Activated CD8-positive, alpha-beta memory T cell treated with anti-CD3 and anti-CD28 coated beads, Interleukin-2, amount 10 ng/mL, durations not matched to agents 7 days and 5 days (primary cell): ENCODE data around the gene FOXP3. TPM values are rescaled to one million over a fixed set of nuclear protein-coding genes. Genes with fewer than 3 reads are reported as not detected.

Experiments used
- ATAC-seq: fragments of 150-1000 bp; cut with Tn5 transposase; one replicate; pipeline ENCODE4 v1.10.0; 2021; ENCODE audit warnings: moderate library complexity
- CTCF ChIA-PET: fragments of 350-600 bp; sonication (Branson Sonifier 250); formaldehyde crosslinking; loops from one replicate; lab custom pipeline; 2021; ENCODE audit warnings: antibody characterized with exemption; lab: Charles Lee
- DNase-seq: peaks from one replicate; pipeline ENCODE4 v3.0.0-alpha.2; 2020
- H3K27ac Mint-ChIP-seq: one replicate; pipeline ENCODE4 v1.8.0; 2021; ENCODE audit warnings: mild to moderate bottlenecking, mixed read lengths
- H3K27me3 Mint-ChIP-seq: one replicate; pipeline ENCODE4 v1.8.0; 2021; ENCODE audit warnings: mixed read lengths
- H3K36me3 Mint-ChIP-seq: one replicate; pipeline ENCODE4 v1.8.0; 2021; ENCODE audit warnings: mild to moderate bottlenecking, mixed read lengths
- H3K4me1 Mint-ChIP-seq: one replicate; pipeline ENCODE4 v1.8.0; 2021; ENCODE audit warnings: mixed read lengths
- H3K4me3 Mint-ChIP-seq: one replicate; pipeline ENCODE4 v1.8.0; 2021; ENCODE audit warnings: mild to moderate bottlenecking, moderate library complexity, mixed read lengths
- H3K9me3 Mint-ChIP-seq: one replicate; pipeline ENCODE4 v1.8.0; 2022; ENCODE audit warnings: low read depth, mixed read lengths
- total RNA-seq, 2 experiments: library from RNA; stranded (reverse); gene quantifications; one replicate each; pipeline ENCODE4 v1.2.3, GENCODE V29; 2021

FOXP3 gene
- total RNA-seq, 2 experiments from 2014 or later: 26.8 to 82.1 TPM

DNA sequence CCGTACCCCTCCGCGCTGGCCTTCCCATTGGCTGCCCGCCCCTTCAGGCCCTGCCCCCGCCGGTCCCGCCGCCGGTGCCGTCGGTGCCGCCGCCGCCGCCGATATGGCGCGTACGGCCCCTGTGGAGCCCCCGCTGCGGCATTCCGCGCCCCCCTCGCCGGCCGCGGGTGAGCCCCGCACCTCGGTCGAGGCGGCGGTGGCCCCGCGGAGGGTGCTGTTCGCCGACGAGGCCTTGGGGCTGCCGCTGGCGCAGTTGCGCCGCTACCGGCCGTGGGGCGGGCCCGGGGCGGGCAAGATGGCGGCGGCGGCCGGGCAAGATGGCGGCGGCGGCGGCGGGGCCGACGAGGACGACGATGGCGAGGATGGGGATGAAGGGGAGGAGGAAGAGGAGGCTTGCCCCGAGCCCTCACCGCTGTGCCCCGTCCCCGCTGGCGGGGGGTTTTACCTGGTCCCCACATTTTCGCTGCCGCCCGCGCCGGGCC lies 5.3 kb upstream of the FOXP3 start, which contains the start of gene PPP1R3F:
Gene PPP1R3F, plus strand, starts transcription at position 27 of the 482 bp plus-strand sequence. Its CDS starts 77 bp downstream, at position 104.
- H3K4me1 Mint-ChIP-seq: peaks cover 63% of the 10 kb centered on the region
- no peak for DNase-seq
- CTCF ChIA-PET: interaction anchor here (2.0 to 2.6 kb wide), 2 partner anchors 11 to 77 kb away, joined by 5 to 7 read pairs; no protein-coding TSS in a partner anchor
- peaks cover 23% of the 10 kb centered on the region for H3K36me3 Mint-ChIP-seq
- no peaks in the 10 kb centered on the region for H3K27me3 Mint-ChIP-seq
- H3K27ac Mint-ChIP-seq: peak within 1 kb of the TSS; percentile 100
- peak; percentile 6 for ATAC-seq
- H3K9me3 Mint-ChIP-seq: no peaks in the 10 kb centered on the region
- H3K4me3 Mint-ChIP-seq: peak within 1 kb of the TSS; percentile 98

DNA sequence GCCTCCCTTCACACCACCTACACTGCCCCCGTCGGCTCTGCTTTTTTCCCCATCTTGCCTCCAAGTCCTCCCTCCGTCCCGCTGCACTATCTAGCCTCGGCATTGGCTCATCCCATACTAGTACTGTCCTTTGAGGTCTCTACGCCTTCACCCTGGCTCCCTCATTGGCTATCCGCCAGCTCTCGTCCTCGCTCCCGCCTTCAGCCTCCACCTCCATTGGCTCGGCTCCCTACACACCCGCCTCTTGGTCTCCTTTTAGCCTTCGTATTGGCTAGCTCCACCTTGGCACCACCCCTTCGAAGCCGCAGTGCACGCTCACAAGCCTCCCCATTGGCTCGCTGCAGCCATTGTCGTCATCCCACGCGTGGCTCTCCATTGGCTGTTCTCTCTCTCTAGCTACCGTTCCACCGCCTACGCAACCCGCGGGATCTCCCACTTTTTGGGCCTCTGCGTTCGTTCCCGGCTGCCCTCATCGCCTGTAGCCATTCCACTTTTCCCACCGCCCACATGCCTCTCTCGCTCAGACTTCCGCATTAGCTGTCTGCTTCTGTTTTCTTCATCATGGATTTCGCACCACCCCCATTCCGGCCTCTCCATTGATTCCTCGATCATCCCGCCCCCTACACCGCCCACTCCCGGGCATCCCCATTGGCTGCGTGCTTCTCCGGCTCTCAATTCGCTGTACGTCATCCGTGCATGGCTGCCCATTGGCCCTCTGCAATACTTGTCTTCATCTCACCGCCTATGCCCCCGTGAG lies 4.7 kb upstream of the FOXP3 start:
- H3K9me3 Mint-ChIP-seq: no peaks in the 10 kb centered on the region
- H3K4me1 Mint-ChIP-seq: peaks cover 62% of the 10 kb centered on the region
- CTCF ChIA-PET: interaction anchor here (2.0 kb wide), 1 partner anchor 76 kb away, joined by 7 read pairs; no protein-coding TSS in a partner anchor
- DNase-seq (peak; percentile 97), ATAC-seq (peak; percentile 84)
- H3K4me3 Mint-ChIP-seq: peak overlapping the region; percentile 98
- no peaks in the 10 kb centered on the region for H3K27me3 Mint-ChIP-seq
- peak overlapping the region; percentile 100 for H3K27ac Mint-ChIP-seq
- H3K36me3 Mint-ChIP-seq: peaks cover 17% of the 10 kb centered on the region

DNA sequence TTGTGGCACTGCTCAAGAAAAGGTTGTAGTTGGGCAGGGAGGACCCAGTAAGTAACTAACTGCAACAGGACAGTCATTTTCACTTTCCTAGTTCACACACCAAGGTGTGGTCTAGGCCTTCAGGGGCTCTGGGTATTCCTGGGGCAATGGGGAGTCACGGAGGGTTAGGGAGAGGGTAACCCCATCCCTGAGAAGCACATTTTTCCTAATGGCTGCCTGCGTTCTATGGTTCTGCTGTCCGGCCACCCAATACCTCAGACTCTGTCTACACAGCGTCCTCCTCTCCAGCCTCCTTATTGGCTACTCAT lies 4.1 kb upstream of the FOXP3 start:
- no peak for DNase-seq
- CTCF ChIA-PET: interaction anchor here (2.0 kb wide), 1 partner anchor 76 kb away, joined by 7 read pairs; no protein-coding TSS in a partner anchor
- peaks cover 17% of the 10 kb centered on the region for H3K36me3 Mint-ChIP-seq
- H3K9me3 Mint-ChIP-seq: no peaks in the 10 kb centered on the region
- peak overlapping the region; percentile 100 for H3K27ac Mint-ChIP-seq
- H3K4me3 Mint-ChIP-seq: peak overlapping the region; percentile 98
- peaks cover 61% of the 10 kb centered on the region for H3K4me1 Mint-ChIP-seq
- H3K27me3 Mint-ChIP-seq: no peaks in the 10 kb centered on the region
- no peak for ATAC-seq

- H3K27ac Mint-ChIP-seq: peak overlapping the region; percentile 62
- peaks cover 56% of the 10 kb centered on the region for H3K4me1 Mint-ChIP-seq
- H3K4me3 Mint-ChIP-seq: no peak overlapping the region
- DNase-seq: no peak
- CTCF ChIA-PET: interaction anchor here (0.9 to 1.0 kb wide), 2 partner anchors 37 to 103 kb away, joined by 3 read pairs; no protein-coding TSS in a partner anchor
- H3K27me3 Mint-ChIP-seq: no peaks in the 10 kb centered on the region
- no peak for ATAC-seq
- no peaks in the 10 kb centered on the region for H3K9me3 Mint-ChIP-seq
- peaks cover 14% of the 10 kb centered on the region for H3K36me3 Mint-ChIP-seq
Observed at GRCh38 chrX:49266523-49267445, 2.3 kb upstream of the FOXP3 start.

DNA sequence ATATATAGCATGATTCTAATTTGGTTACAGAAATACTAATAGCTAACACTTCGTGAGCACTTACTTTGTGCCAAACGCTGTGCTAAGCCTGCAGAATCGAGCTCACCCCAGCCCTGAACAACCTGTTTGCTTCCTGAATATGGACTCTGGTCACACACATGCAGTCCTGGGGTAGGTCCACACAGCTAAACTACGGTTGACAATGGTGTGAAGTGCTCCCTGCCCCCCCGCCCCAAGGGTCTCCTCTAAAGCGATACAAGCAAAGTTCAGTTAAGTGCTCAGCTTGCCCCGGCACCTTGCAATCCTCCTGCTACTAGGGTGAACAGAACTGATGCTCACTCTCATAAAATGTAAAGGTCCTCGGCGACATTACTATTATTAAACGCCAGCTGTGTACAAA lies 879 bp downstream of the FOXP3 start:
- H3K4me1 Mint-ChIP-seq: peaks cover 55% of the 10 kb centered on the region

DNA sequence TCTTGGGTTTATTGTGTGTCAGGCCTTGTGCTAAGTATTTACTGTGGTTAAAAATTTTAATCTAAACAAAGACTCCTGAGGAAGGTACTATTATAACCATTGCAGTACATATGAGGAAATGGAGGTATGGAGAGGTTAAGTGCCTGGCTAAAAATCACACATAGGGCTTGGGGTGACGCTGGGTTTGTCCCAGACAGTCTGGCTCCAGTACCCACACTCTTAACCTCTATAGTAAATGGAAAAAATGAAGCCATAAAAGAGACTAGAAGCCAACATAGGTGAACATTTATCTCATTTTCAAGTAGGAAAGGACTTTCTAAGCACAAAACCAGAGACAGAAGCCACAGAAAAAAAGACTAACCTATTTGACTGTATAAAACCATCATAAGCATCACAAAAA lies 1.9 kb downstream of the FOXP3 start:
- Mint-ChIP-seq H3K27ac (peak overlapping the region; percentile 72), H3K4me1 (peaks cover 53% of the 10 kb centered on the region)

More for the DNA sequence above, 879 bp downstream of the FOXP3 start:
- no peaks in the 10 kb centered on the region for H3K27me3 Mint-ChIP-seq
- no peaks in the 10 kb centered on the region for H3K9me3 Mint-ChIP-seq
- ATAC-seq: no peak
- CTCF ChIA-PET: no interaction called here
- H3K27ac Mint-ChIP-seq: peak overlapping the region; percentile 83
- peak overlapping the region; percentile 82 for H3K4me3 Mint-ChIP-seq
- peaks cover 6% of the 10 kb centered on the region for H3K36me3 Mint-ChIP-seq
- DNase-seq: no peak

DNA sequence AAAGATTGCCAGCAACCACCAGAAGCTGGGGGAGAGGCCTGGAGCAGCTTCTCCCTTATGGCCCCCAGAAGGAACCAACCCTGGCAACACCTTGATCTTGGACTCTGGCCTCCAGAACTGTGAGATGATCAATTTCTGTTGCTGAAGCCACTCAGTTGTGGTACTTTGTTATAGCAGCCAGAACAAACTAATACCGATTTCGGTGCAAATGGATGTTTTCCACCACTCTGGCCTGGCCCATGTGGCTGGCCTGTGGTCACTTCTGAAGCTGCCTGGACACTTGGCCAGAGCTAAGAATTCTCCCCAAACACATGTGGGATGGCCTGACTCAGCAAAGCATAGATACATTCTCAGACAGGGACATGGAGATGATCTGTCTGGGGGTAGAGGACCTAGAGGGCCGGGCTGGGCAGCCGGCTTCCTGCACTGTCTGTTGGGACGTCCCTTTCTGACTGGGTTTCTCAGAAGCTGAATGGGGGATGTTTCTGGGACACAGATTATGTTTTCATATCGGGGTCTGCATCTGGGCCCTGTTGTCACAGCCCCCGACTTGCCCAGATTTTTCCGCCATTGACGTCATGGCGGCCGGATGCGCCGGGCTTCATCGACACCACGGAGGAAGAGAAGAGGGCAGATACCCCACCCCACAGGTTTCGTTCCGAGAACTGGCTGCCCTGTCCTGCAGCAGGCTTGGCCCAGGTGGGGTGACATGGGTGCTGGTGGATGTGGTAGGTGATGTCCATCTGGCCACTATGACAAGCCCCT lies 4.1 kb downstream of the FOXP3 start:
- Mint-ChIP-seq H3K27ac (peak overlapping the region; percentile 55), H3K27me3 (no peaks in the 10 kb centered on the region), H3K4me3 (no peak overlapping the region), H3K4me1 (peaks cover 46% of the 10 kb centered on the region), H3K36me3 (peaks cover 6% of the 10 kb centered on the region), H3K9me3 (no peaks in the 10 kb centered on the region)
- ATAC-seq (no peak), DNase-seq (no peak)
- CTCF ChIA-PET: no interaction called here

More for the DNA sequence above, 1.9 kb downstream of the FOXP3 start:
- no peak for DNase-seq
- Mint-ChIP-seq H3K27me3 (no peaks in the 10 kb centered on the region), H3K36me3 (peaks cover 6% of the 10 kb centered on the region), H3K4me3 (peak overlapping the region; percentile 82), H3K9me3 (no peaks in the 10 kb centered on the region)
- ATAC-seq: no peak
- CTCF ChIA-PET: no interaction called here

GRCh38 chrX:49258749-49259124 lies 5.8 kb downstream of the FOXP3 start:
- CTCF ChIA-PET: no interaction called here
- H3K4me1 Mint-ChIP-seq: peaks cover 32% of the 10 kb centered on the region
- ATAC-seq: no peak
- no peaks in the 10 kb centered on the region for H3K27me3 Mint-ChIP-seq
- H3K36me3 Mint-ChIP-seq: peaks cover 6% of the 10 kb centered on the region
- no peak for DNase-seq
- H3K4me3 Mint-ChIP-seq: no peak overlapping the region
- peak overlapping the region; percentile 53 for H3K27ac Mint-ChIP-seq
- no peaks in the 10 kb centered on the region for H3K9me3 Mint-ChIP-seq

DNA sequence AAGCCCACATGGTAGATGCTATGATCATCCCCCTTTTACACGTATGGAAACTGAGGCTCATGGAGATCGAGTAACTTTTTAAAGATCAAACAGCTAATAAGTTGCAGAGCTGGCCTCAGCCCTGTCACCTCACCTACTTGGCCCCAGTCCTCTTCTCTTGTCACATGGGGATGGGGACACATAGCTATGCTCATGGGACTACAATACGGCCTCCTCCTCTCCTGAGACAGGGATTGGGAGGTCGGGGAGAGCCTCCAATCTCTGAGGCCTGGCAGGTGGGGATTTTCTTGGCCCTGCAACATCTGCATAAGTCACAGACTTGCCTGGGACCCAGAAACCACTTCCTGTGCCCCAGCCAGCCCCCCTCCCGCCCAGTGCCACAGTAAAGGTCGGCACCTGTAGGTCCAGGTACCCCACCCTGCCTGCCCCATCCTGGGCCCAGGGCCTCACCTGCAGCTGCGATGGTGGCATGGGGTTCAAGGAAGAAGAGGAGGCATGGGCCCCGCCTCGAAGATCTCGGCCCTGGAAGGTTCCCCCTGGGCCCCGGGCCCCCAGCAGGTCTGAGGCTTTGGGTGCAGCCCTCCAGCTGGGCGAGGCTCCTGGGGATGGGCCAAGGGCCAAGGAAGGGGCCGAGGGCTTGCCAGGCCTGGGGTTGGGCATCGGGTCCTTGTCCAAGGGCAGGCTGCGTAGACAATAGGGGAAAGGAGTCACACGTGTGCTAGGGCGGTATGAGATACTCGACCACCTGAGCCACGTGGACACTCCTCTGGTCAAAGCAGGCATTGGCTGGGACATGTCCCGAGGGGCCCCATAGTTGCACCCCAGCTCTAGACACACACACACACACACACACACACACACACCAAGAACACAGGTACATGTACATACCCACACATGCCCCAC lies 6.4 kb downstream of the FOXP3 start:
- Mint-ChIP-seq H3K9me3 (no peaks in the 10 kb centered on the region), H3K4me1 (peaks cover 30% of the 10 kb centered on the region), H3K36me3 (peaks cover 6% of the 10 kb centered on the region), H3K27ac (peak overlapping the region; percentile 43), H3K27me3 (no peaks in the 10 kb centered on the region), H3K4me3 (no peak overlapping the region)
- ATAC-seq (no peak), DNase-seq (no peak)
- CTCF ChIA-PET: no interaction called here

GRCh38 chrX:49257074-49257790 lies 7.3 kb downstream of the FOXP3 start:
- Mint-ChIP-seq H3K4me1 (peaks cover 23% of the 10 kb centered on the region), H3K9me3 (no peaks in the 10 kb centered on the region), H3K27ac (peak overlapping the region; percentile 43), H3K36me3 (peaks cover 9% of the 10 kb centered on the region), H3K4me3 (no peak overlapping the region), H3K27me3 (no peaks in the 10 kb centered on the region)
- CTCF ChIA-PET: no interaction called here
- no peak for DNase-seq
- no peak for ATAC-seq

GRCh38 chrX:49256268-49256995 lies 8.1 kb downstream of the FOXP3 start:
- no peak overlapping the region for H3K4me3 Mint-ChIP-seq
- H3K27ac Mint-ChIP-seq: peak overlapping the region; percentile 49
- H3K27me3 Mint-ChIP-seq: no peaks in the 10 kb centered on the region
- peaks cover 23% of the 10 kb centered on the region for H3K4me1 Mint-ChIP-seq
- peaks cover 6% of the 10 kb centered on the region for H3K36me3 Mint-ChIP-seq
- DNase-seq (no peak), ATAC-seq (no peak)
- H3K9me3 Mint-ChIP-seq: no peaks in the 10 kb centered on the region
- CTCF ChIA-PET: no interaction called here
